ENCODE results near the gene C16orf78.

The C16orf78 gene

DNA sequence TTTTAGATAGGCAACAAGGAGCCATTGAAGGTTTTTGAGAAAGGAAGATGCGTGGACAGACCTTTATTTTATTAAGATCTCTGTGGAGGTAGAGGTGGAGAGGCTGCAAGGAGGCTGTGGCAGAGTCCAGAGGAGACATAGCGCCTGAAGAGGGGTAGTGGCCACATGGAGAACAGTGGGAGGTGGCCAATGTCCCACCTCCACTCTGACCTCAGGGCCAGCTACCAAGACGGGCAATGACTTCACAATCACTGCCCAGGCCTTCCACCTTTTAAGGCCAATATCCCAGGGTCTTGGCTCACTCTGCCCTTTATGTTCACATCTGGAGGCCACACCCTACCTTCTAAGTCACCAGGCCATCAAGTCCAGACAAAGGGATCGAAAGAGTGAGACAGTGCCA, at the start of gene C16orf78:
Gene C16orf78, plus strand, starts transcription at position 301 of the 400 bp plus-strand sequence. CDS start 136 bp downstream, outside the sequence.
- no peak for DNase-seq

DNA sequence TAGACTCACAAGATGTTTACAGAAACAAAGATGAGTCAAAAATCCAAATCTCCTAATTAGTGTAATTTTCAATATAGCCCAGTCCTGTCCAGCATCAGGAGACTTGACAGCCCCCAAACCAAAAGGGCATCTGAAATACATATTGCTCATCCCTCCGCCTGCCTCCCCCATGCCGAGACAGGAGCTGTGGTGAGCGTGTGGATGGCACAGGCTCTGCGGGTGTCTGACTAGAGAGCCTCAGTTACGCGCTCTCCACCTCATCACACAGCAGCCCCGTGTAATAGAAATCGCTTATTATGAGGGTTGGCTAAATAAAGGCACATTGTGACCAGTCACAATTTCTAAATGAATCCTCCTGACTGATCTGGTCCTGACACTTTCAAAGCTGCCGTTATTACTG, 48.9 kb upstream of the C16orf78 start:
- no peak for DNase-seq

- no peak for DNase-seq
Measured at GRCh38 chr16:49327466-49327865, 46.1 kb upstream of the C16orf78 start.

GRCh38 chr16:49328325-49328724, 45.3 kb upstream of the C16orf78 start:
- DNase-seq: no peak

DNA sequence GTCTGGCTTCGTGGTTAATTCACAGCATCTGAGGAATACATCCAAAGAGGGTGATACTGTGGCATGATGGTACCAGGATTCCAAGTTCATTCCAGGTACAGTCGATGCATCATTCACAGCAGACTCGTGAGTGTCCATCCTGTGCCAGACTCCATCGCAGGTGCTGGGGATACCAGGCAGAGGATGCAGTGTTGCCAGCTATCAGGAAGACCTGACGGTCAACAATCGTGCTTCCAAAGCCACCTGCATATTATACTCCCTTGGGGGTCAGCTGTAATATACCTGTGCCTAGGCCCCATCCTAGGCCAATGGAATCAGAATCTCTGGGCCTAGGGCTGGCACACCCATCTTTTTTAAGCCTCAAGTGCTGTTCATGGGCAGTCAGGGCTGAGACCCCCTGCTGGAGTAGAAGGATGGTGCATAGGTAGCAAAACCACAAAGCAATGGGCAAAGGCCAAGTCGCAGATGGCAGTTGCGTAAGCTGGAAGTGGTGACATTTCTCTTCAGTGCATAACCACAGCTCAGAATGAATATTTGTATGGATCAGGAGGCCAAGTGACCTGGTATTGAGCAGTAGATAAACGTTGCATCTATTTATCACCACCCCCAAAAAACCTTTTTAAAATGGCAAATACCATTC, 42.9 kb upstream of the C16orf78 start:
- no peak for DNase-seq

DNA sequence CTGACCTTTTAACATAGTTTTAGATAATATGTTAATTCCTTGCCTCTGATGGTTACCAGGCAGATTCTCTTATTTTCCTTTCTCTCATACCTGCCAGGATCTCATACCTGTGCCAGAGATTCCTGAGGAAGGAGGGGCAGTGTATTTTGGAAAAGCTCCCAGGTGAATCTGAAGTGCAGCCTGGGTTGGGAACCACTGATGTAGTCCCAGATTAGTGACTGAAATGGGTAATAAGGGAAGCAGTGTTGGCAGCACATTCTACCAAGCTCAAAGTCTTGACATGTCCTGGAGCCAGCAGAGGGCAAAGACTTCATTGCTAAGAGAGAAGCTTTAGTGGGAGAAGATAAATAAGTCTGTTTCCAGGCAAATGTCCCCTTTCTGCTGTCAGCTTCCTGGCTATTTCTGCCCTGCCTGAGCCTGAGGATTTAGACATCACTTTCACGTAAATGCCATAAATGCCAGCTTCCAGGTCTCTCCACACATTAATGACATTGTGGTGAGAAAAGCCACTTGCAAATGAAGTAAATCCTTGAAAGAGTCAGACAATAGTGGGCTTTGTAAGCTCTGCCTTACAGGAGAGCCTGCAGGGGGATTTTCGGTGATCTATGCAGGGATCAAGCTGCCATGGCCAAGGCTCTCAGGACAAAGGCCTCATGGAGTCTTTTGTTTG, 40.9 kb upstream of the C16orf78 start:
- DNase-seq: no peak

DNA sequence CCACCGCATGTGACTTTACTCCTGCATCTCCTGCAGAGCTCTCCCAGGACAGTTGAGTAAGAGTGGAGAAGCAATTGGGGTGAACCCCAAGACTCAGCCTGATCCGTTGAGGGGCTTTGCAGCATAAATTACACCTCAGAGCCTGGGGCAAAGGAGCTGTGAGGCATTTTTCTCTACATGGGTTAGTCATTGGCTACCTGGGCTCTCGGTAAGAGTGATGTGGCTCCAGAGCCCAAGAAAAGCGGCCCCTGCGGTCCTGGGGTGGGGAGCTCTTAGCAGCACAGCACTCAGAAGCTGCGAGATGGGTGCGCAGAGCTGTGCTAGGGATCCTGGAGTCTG, 40.4 kb upstream of the C16orf78 start:
- DNase-seq: no peak

DNA sequence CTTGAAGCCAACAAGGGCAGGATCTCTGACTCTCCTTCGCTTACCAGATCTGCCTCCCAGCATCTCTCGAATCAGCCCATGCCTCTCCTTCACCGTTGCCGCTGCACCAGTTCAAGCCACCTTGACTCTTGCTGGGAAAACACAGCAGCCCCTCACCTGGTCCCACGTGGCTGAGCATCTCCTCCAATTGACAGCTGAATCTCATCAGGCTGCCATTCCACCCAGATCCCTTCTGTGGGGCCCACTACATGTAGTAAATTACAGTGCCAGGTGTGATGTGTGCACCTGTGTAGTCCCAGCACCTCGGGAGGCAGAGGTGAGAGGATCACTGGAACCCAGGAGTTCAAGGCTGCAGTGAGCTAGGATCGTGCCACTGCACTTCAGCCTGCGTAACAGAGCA, 37.8 kb upstream of the C16orf78 start:
- no peak for DNase-seq

- DNase-seq: no peak
Measured at GRCh38 chr16:49336581-49336980, 37.0 kb upstream of the C16orf78 start.

- DNase-seq: no peak
Measured at GRCh38 chr16:49337814-49338350, 35.7 kb upstream of the C16orf78 start.

DNA sequence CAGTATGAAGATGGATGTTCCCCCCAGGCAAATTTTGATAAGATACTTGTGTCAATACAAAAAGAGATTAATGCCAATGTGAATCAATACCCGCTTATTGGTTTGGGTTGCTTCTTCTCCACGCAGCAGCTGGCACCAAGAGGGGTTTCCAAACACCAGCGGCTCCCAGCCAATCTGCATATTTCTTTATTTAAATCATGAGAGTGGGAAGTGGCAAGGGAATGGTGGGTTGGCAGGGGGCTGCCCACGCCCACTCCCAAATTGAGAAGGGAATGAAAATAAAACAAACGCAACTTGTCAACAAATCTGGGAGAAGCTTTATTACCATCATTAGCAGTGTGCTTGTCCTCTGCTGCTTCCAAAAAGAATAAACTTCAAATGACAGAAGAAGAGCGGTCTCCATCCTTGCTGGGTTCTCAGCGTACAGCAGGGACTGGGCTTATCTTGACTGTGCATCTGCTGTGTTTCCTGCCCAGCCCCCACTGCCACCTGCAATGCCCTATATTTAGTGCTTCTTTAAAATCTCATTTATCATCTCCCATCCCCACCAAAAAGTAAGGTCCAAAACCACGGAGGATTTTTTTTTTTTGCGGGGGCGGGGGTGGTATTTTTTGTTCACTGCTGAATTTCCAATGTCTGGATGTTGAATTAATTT, 34.9 kb upstream of the C16orf78 start:
- DNase-seq: no peak

- no peak for DNase-seq
Measured at GRCh38 chr16:49340466-49340865, 33.1 kb upstream of the C16orf78 start.

DNA sequence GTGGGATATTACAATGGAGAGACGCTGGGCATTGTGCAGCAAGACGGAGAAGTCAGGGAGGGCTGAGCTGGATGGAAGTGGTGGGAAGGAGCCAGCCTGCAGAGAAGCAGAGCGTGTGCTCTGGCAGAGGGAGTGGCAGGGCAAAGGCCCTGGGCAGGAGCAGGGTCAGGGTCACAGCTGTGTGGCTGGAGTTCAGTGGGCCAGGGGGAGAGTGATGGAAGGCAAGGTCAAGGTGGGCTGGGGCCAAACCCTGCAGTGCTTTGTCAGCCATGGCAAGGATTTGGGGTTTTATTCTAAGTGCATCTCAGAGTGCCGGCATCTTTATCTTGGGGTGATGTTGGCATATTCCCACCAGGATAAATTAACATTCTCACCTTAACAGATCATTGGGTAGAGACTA, 31.9 kb upstream of the C16orf78 start:
- DNase-seq: no peak

GRCh38 chr16:49342336-49343265, 31.0 kb upstream of the C16orf78 start:
- no peak for DNase-seq

DNA sequence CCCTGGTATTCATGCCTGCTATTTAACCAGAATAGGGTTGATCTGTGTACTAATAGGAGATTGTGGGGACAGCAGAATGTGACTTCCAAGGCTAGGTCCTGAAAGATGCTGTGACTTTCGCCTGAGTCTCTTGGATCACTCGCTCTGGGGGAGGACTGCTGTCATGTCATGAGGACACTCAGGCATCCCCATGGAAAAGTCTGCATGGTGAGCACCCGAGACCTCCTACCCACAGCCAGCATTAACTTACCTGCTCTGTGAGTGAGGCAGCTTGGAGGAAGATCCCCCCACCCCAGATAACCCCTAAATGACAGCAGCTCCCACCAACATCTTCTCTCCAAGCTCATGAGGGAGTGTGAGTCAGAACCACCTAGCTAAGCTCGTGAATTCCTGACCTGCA, 30.3 kb upstream of the C16orf78 start:
- DNase-seq: no peak

- DNase-seq: no peak
Measured at GRCh38 chr16:49344401-49344800, 29.2 kb upstream of the C16orf78 start.

- no peak for DNase-seq
Measured at GRCh38 chr16:49345829-49346228, 27.8 kb upstream of the C16orf78 start.

GRCh38 chr16:49346459-49346858, 27.1 kb upstream of the C16orf78 start:
- no peak for DNase-seq

- no peak for DNase-seq
Measured at GRCh38 chr16:49347476-49347875, 26.1 kb upstream of the C16orf78 start.

DNA sequence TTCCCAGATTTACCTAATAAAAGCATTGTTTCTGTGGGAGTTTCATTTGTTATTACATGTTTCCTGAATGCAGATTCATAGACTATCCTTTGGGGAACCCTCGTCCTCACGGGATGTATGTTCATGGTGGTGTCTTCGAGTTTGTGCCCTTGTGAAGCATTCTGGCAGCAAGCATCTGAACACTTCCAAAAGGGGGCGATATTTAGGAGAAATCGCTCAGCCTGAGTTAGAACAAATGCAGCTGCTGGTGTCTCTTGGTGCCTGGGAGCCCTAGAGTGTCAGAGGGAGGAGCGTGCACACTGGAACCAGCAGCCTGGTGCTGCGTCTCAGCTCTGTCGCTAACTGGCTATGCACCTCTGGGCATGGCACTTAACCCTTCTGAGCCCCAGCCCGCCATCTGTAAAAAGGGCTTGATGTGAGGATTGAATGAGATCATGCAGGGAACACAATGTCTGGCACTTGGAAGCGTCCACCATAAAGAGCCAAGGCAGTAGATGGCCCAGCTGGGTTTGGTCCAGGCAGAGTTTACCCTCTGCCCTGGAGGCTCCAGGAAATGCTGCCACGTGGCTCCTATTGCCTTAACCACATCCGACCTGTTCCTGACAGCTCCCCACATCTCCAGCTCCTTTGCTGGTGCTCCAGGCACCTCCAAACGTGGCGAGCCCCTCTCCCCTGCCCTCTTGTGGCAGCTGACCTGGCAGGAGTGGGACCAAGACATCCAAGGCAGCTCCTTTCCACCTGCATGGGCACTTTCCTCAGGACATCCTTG, 25.0 kb upstream of the C16orf78 start:
- no peak for DNase-seq

DNA sequence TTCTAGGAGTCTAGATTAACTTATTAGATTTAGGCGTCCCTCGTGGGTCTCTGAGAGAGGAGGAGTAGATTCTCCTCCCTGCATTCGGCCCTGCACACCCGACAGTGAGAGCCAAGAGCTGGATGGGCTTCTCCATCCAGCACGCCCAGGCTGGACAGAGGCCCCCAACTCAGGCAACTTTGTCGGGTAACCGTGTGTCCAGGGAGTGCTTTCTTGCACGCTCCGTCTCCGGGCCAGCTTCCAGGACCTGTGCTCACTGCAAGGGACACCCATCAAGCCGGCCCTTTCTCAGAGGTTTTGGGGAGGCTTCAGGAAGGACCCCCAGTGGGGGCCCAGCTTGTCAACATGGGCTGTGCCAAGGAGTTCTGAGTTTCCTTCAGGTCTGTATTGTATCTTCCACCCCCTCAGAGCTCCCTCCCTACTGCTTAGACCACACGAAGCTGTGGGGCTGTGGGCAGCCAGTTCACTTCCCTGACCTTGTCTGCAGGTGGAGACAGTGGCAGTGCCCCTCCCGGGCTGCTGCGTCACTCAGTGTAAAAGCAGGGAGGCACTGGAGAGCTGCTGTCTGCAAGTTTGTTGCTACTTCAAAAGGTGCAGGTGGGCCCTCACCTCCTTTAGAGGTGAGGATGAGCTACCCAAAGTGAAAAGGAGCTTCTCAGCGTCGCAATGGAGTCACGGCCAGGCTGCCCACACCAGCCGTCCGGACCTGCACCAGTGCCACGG, 24.0 kb upstream of the C16orf78 start:
- DNase-seq: no peak
